GM10266 (cell line): ENCODE data around the gene ANKRD44.

Source experiments
- DNase-seq: peaks from one replicate; pipeline ENCODE4 v3.0.0; 2012; ENCODE audit errors: extremely low spot score
- TF ChIP-seq, protein P1 (sequence below): IDR thresholded peaks from 2 replicates; pipeline ENCODE4 v1.5.1; 2012; ENCODE audit warnings: mild to moderate bottlenecking, low read depth; ENCODE audit not compliant: control insufficient read depth, insufficient read depth; ENCODE audit errors: missing control alignments

ANKRD44 gene

GRCh38 chr2:197310271-197310985, at the start of gene ANKRD44:
TSS of gene ANKRD44 (minus strand) at chr2:197310780. CDS start at chr2:197310604, 176 bp downstream.
- TF ChIP-seq, protein P1, sequence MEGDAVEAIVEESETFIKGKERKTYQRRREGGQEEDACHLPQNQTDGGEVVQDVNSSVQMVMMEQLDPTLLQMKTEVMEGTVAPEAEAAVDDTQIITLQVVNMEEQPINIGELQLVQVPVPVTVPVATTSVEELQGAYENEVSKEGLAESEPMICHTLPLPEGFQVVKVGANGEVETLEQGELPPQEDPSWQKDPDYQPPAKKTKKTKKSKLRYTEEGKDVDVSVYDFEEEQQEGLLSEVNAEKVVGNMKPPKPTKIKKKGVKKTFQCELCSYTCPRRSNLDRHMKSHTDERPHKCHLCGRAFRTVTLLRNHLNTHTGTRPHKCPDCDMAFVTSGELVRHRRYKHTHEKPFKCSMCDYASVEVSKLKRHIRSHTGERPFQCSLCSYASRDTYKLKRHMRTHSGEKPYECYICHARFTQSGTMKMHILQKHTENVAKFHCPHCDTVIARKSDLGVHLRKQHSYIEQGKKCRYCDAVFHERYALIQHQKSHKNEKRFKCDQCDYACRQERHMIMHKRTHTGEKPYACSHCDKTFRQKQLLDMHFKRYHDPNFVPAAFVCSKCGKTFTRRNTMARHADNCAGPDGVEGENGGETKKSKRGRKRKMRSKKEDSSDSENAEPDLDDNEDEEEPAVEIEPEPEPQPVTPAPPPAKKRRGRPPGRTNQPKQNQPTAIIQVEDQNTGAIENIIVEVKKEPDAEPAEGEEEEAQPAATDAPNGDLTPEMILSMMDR: peak; percentile 90
- DNase-seq: peak; percentile 93

DNA sequence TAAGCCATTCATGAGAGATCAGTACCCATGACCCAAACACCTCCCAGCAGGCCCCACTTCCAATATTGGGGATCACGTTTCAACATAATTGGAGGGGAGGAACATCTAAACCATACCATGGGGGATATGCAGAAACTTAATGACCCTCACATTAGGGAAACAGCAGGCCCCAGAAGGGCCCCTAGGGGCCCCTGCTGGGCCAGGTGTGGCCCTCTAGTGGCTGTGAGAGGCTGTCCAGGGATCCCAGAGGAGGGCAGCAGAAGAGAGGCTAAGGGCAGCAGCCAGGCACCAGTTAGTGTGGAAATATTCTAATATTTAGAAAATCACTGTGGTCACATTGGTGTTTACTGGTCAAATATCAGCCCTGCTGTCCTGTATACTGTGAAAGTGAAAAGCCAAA, 49.3 kb upstream of the ANKRD44 start:
- DNase-seq: no peak
- TF ChIP-seq, protein P1: peak; percentile 30

- DNase-seq: no peak
- TF ChIP-seq, protein P1: no peak
Observed at GRCh38 chr2:197358931-197359330, 48.4 kb upstream of the ANKRD44 start.

GRCh38 chr2:197357986-197358385, 47.4 kb upstream of the ANKRD44 start:
- TF ChIP-seq, protein P1: no peak
- no peak for DNase-seq

DNA sequence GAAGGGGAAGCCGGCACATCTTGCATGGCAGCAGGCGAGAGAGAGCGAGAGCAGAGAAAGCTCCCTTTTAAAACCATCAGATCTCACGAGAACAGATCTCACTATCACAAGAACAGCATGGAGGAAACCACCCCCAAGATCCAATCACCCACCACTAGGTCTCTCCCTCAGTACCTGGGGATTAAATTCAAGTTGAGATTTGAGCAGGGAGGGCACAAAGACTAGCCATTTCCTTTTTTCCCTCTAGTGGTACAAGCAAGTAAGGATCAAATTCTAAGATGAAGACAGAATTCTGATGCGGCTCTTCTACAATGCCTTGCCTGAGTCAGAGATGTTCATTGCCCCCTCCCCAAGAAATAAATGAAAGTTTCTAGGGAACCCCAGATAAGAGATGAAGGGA, 45.6 kb upstream of the ANKRD44 start:
- DNase-seq: no peak
- TF ChIP-seq, protein P1: no peak

GRCh38 chr2:197354169-197354558, 43.6 kb upstream of the ANKRD44 start:
- DNase-seq: no peak
- TF ChIP-seq, protein P1: no peak

GRCh38 chr2:197353393-197354168, 43.0 kb upstream of the ANKRD44 start:
- TF ChIP-seq, protein P1: no peak
- DNase-seq: no peak
